NT2/D1 (cell line): ENCODE results near the gene IRX6.
A peak's percentile ranks its signal among the peaks of the same experiment; 100 is the strongest.

Experiments used
- DNase-seq: peaks from one replicate; pipeline ENCODE4 v3.0.0-alpha.2; 2011; ENCODE audit warnings: low read depth, low spot score
- H3K27me3 ChIP-seq: 2 replicates; pipeline ENCODE4 v1.6.0; 2011; ENCODE audit warnings: mild to moderate bottlenecking; ENCODE audit not compliant: insufficient read length, insufficient read depth
- H3K36me3 ChIP-seq: 2 replicates; pipeline ENCODE4 v1.6.1; 2011; ENCODE audit warnings: mild to moderate bottlenecking, low read length, mixed read lengths; ENCODE audit not compliant: insufficient read depth, insufficient read length
- H3K4me1 ChIP-seq: 2 replicates; pipeline ENCODE4 v1.5.1; 2011; ENCODE audit not compliant: insufficient read depth, insufficient read length
- H3K4me3 ChIP-seq: 2 replicates; pipeline ENCODE4 v1.5.1; 2011; ENCODE audit warnings: low read depth; ENCODE audit not compliant: insufficient read length
- H3K9ac ChIP-seq: 2 replicates; pipeline ENCODE4 v1.6.0; 2011; ENCODE audit warnings: low read depth; ENCODE audit not compliant: insufficient read length
- H3K9me3 ChIP-seq: 2 replicates; pipeline ENCODE4 v1.5.1; 2011; ENCODE audit warnings: mild to moderate bottlenecking, low read length; ENCODE audit not compliant: insufficient read depth
- SUZ12 ChIP-seq: IDR thresholded peaks from 2 replicates; pipeline ENCODE4 v1.6.1; 2011; ENCODE audit not compliant: insufficient read length, insufficient read depth; ENCODE audit errors: extremely low read depth
- YY1 ChIP-seq: IDR thresholded peaks from 2 replicates; pipeline ENCODE4 v1.6.1; 2011; ENCODE audit not compliant: insufficient read length, insufficient read depth
- ZNF274 ChIP-seq: IDR thresholded peaks from 2 replicates; pipeline ENCODE4 v1.6.1; 2011; ENCODE audit warnings: mild to moderate bottlenecking, low read depth, low read length

Gene IRX6

GRCh38 chr16:55324285-55325079 is 479 bp downstream of the IRX6 start:
- no peaks in the 10 kb centered on the region for H3K9me3 ChIP-seq
- DNase-seq = no peak
- TF ChIP-seq YY1 = no peak
- no peak for TF ChIP-seq SUZ12
- TF ChIP-seq ZNF274 = no peak
- peaks cover 8% of the 10 kb centered on the region for H3K4me1 ChIP-seq
- H3K27me3 ChIP-seq = peaks cover 27% of the 10 kb centered on the region
- H3K9ac ChIP-seq = peak overlapping the region; percentile 72
- no peaks in the 10 kb centered on the region for H3K36me3 ChIP-seq
- H3K4me3 ChIP-seq = peak overlapping the region; percentile 73

DNA sequence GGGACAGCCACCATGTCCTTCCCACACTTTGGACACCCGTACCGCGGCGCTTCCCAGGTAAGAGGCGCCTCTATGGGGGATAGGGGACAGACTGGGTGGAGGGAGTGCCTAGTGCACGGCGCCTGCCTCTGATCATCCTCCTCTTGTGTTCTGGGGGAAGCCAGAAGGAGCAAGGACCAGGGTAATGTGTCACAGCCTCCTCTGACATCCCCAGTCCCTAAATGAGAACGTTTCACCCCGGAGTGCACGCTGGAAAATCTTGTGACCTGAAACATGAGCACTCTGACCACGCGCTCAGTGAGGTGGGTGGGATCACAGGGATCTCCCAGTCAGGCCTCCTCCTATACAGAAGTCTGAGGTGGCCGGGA is 1.1 kb downstream of the IRX6 start:
- DNase-seq = no peak
- peak overlapping the region; percentile 72 for H3K9ac ChIP-seq
- H3K27me3 ChIP-seq = peaks cover 27% of the 10 kb centered on the region
- peak overlapping the region; percentile 73 for H3K4me3 ChIP-seq
- H3K36me3 ChIP-seq = no peaks in the 10 kb centered on the region
- no peak for TF ChIP-seq ZNF274
- TF ChIP-seq YY1 = no peak
- no peak for TF ChIP-seq SUZ12
- H3K4me1 ChIP-seq = peaks cover 9% of the 10 kb centered on the region
- H3K9me3 ChIP-seq = no peaks in the 10 kb centered on the region

- no peak for DNase-seq
- peaks cover 9% of the 10 kb centered on the region for H3K4me1 ChIP-seq
- no peaks in the 10 kb centered on the region for H3K9me3 ChIP-seq
- no peaks in the 10 kb centered on the region for H3K36me3 ChIP-seq
- TF ChIP-seq YY1 (no peak), SUZ12 (no peak), ZNF274 (no peak)
- no peak overlapping the region for H3K9ac ChIP-seq
- H3K27me3 ChIP-seq = peaks cover 27% of the 10 kb centered on the region
- peak overlapping the region; percentile 73 for H3K4me3 ChIP-seq
Observed at GRCh38 chr16:55325458-55326109, 1.6 kb downstream of the IRX6 start.

DNA sequence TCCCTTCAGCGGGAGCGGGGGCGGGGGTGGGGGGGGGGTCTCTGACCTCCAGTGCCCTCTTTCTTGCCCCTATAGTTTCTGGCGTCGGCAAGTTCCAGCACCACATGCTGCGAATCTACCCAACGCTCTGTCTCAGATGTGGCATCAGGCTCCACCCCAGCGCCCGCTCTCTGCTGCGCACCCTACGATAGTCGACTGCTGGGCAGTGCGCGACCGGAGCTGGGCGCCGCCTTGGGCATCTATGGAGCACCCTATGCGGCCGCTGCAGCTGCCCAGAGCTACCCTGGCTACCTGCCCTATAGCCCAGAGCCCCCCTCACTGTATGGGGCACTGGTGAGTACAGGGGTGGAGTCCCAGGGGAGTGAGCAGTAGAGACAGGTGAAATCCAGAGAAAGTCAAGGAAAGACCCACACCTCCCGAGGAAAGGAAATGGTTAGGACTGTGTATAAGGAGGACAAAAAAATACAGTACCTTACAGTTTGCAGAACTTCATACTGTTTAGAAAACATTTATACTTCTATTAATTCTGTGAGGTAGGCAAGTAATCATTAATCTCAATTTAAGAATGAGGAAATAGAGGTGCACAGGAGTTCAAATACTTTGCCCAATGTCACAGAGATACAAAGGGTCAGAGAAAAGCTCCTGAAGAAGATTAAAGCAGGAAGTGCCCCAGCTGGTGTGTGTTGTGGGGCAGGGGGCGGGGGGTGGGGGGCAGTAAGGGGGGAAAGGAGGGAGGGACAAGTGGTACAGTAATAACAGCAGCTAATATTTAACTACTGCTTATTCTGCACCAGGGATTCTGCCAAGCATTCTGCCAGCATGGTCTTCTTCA is 2.5 kb downstream of the IRX6 start:
- H3K27me3 ChIP-seq = peaks cover 27% of the 10 kb centered on the region
- H3K9me3 ChIP-seq = no peaks in the 10 kb centered on the region
- H3K4me1 ChIP-seq = peaks cover 9% of the 10 kb centered on the region
- TF ChIP-seq ZNF274 = no peak
- TF ChIP-seq YY1 = no peak
- no peak for TF ChIP-seq SUZ12
- no peak overlapping the region for H3K4me3 ChIP-seq
- no peak overlapping the region for H3K9ac ChIP-seq
- no peak for DNase-seq
- no peaks in the 10 kb centered on the region for H3K36me3 ChIP-seq

GRCh38 chr16:55328611-55329569 is 4.9 kb downstream of the IRX6 start:
- H3K9ac ChIP-seq = no peak overlapping the region
- no peak overlapping the region for H3K4me3 ChIP-seq
- no peak for DNase-seq
- no peaks in the 10 kb centered on the region for H3K36me3 ChIP-seq
- no peak for TF ChIP-seq SUZ12
- TF ChIP-seq ZNF274 = no peak
- no peak for TF ChIP-seq YY1
- H3K9me3 ChIP-seq = no peaks in the 10 kb centered on the region
- H3K4me1 ChIP-seq = peaks cover 9% of the 10 kb centered on the region
- peaks cover 12% of the 10 kb centered on the region for H3K27me3 ChIP-seq

- peaks cover 8% of the 10 kb centered on the region for H3K27me3 ChIP-seq
- TF ChIP-seq YY1 = no peak
- no peak for TF ChIP-seq SUZ12
- no peak for TF ChIP-seq ZNF274
- DNase-seq = no peak
- no peaks in the 10 kb centered on the region for H3K9me3 ChIP-seq
- H3K9ac ChIP-seq = no peak overlapping the region
- no peaks in the 10 kb centered on the region for H3K36me3 ChIP-seq
- H3K4me1 ChIP-seq = peaks cover 9% of the 10 kb centered on the region
- no peak overlapping the region for H3K4me3 ChIP-seq
Observed at GRCh38 chr16:55329791-55330428, 5.9 kb downstream of the IRX6 start.
